ENCODE results near the gene VENTX. TPM values are rescaled to one million over a fixed set of nuclear protein-coding genes. Genes with fewer than 3 reads are reported as not detected.

VENTX gene
- total RNA-seq, 4 donors from 2014 or later = 0.21 to 1.3 (median 0.51) TPM; not detected in 1

DNA sequence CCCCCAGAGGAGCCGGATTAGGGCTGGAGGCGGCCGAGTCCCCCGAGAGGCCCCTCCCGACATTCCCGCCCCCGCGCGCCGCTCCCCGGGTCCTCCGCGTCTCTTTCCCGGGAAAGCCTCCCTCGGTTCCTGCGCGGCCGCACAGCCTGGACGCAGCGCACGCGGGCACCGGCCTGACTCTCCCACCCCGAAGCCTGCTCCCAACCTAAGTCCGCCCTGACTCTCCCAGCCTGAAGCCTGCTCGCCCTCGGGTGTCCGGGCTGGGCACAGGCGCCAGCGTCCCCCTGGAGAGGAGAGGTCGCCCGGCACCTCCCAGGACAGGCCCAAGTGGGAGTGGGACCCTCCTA is 441 bp upstream of the VENTX start:
- no peaks in the 10 kb centered on the region for H3K36me3 ChIP-seq
- intact Hi-C loops (cut with DNase I; ENCODE audit: low total_unique reads) = no loop called here
- no peaks in the 10 kb centered on the region for H3K9me3 ChIP-seq
- H3K27ac ChIP-seq = no peak overlapping the region
- H3K27me3 ChIP-seq = peaks cover 10 to 22% of the 10 kb centered on the region in 2 donors
- TF ChIP-seq POLR2A (IDR thresholded peaks at IDR 0.05) = no peak
- TF ChIP-seq, protein P1, sequence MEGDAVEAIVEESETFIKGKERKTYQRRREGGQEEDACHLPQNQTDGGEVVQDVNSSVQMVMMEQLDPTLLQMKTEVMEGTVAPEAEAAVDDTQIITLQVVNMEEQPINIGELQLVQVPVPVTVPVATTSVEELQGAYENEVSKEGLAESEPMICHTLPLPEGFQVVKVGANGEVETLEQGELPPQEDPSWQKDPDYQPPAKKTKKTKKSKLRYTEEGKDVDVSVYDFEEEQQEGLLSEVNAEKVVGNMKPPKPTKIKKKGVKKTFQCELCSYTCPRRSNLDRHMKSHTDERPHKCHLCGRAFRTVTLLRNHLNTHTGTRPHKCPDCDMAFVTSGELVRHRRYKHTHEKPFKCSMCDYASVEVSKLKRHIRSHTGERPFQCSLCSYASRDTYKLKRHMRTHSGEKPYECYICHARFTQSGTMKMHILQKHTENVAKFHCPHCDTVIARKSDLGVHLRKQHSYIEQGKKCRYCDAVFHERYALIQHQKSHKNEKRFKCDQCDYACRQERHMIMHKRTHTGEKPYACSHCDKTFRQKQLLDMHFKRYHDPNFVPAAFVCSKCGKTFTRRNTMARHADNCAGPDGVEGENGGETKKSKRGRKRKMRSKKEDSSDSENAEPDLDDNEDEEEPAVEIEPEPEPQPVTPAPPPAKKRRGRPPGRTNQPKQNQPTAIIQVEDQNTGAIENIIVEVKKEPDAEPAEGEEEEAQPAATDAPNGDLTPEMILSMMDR (IDR thresholded peaks at IDR 0.05) = no peak
- no peak for DNase-seq
- H3K4me1 ChIP-seq = peaks cover 0 to 12% of the 10 kb centered on the region in 2 donors
- no peak overlapping the region for H3K4me3 ChIP-seq

DNA sequence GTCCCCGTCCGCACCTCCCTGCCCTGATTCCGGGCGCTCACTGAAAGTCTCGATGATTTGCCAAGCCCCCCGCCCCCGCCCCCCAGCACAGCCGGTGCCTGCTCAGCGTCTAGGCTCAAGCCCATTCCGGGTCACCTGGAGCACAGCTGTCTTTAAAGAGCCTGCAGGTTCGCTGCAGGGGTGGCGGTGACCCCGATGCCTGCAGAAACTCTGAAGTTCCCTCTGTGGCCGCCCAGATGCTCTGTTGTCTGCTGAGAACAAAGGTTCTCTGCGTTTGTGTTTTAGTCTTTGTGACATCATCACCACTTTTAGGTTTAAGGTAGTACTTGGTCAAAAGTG is 780 bp downstream of the VENTX start:
- Histone ChIP-seq H3K9me3 (no peaks in the 10 kb centered on the region), H3K4me1 (peaks cover 0 to 12% of the 10 kb centered on the region in 2 donors), H3K36me3 (no peaks in the 10 kb centered on the region), H3K4me3 (no peak overlapping the region), H3K27me3 (peaks cover 10 to 22% of the 10 kb centered on the region in 2 donors), H3K27ac (no peak overlapping the region)
- intact Hi-C loops (cut with DNase I; ENCODE audit: low total_unique reads) = no loop called here
- no peak for DNase-seq
- TF ChIP-seq POLR2A (IDR thresholded peaks at IDR 0.05) = no peak
- TF ChIP-seq, protein P1 (IDR thresholded peaks at IDR 0.05) = no peak

DNA sequence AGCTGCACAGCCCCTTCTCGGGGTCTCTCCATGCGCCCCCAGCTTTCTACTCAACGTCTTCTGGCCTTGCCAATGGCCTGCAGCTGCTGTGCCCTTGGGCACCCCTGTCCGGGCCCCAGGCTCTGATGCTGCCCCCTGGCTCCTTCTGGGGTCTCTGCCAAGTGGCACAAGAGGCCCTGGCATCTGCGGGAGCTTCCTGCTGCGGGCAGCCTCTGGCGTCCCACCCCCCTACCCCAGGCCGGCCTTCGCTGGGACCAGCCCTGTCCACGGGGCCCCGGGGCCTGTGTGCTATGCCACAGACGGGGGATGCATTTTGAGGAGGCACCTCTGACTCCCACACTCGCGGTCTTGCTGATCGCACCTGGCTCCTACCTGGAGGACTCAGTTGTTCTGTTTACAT is 2.3 kb downstream of the VENTX start:
- H3K4me3 ChIP-seq = no peak overlapping the region
- no peak overlapping the region for H3K27ac ChIP-seq
- no peak for DNase-seq
- no peaks in the 10 kb centered on the region for H3K9me3 ChIP-seq
- H3K4me1 ChIP-seq = peaks cover 0 to 12% of the 10 kb centered on the region in 2 donors
- intact Hi-C loops (cut with DNase I; ENCODE audit: low total_unique reads) = no loop called here
- no peak for TF ChIP-seq POLR2A (IDR thresholded peaks at IDR 0.05)
- TF ChIP-seq, protein P1 (IDR thresholded peaks at IDR 0.05) = no peak
- no peaks in the 10 kb centered on the region for H3K36me3 ChIP-seq
- H3K27me3 ChIP-seq = peaks cover 10 to 22% of the 10 kb centered on the region in 2 donors

DNA sequence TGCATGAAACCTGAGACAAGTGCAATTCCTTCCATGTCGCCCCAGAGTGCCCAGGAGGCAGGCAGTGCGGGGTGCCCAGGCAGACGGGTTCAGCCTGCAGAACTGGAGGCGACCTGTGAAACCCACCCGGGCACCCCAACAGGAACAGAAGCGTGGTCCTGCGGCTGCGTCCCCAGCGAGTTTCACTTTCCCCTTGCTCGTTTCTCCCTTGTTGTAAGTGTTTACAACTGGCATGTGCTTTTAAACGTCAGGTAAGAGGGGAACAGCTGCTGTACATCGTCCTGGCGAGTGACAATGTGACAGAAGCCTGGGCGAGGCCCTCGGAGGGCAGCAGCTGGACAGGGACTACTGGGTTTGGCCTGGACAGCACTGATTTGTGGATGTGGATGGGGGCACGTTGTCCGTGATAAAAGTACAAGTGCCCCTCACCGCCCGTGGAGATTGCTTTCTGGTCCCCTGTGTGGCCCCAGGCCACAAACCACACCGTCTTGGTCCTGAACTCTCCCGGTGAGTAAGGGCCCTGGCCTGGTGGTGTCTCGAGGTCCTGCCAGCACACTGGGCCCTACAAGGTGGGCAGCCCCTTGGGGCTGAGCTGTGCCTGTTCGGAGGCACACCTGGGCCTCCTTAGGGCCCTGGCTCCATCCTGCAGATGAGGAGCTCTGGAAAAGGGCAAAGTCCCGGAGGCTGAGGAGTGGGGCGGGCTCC is 4.0 kb downstream of the VENTX start:
- DNase-seq = no peak
- Histone ChIP-seq H3K36me3 (no peaks in the 10 kb centered on the region), H3K4me1 (peaks cover 0 to 5% of the 10 kb centered on the region in 2 donors), H3K27me3 (peaks cover 10 to 11% of the 10 kb centered on the region in 2 donors), H3K9me3 (no peaks in the 10 kb centered on the region), H3K27ac (no peak overlapping the region), H3K4me3 (no peak overlapping the region)
- TF ChIP-seq POLR2A (IDR thresholded peaks at IDR 0.05) = no peak
- TF ChIP-seq, protein P1 (IDR thresholded peaks at IDR 0.05) = no peak
- intact Hi-C loops (cut with DNase I; ENCODE audit: low total_unique reads) = no loop called here

DNA sequence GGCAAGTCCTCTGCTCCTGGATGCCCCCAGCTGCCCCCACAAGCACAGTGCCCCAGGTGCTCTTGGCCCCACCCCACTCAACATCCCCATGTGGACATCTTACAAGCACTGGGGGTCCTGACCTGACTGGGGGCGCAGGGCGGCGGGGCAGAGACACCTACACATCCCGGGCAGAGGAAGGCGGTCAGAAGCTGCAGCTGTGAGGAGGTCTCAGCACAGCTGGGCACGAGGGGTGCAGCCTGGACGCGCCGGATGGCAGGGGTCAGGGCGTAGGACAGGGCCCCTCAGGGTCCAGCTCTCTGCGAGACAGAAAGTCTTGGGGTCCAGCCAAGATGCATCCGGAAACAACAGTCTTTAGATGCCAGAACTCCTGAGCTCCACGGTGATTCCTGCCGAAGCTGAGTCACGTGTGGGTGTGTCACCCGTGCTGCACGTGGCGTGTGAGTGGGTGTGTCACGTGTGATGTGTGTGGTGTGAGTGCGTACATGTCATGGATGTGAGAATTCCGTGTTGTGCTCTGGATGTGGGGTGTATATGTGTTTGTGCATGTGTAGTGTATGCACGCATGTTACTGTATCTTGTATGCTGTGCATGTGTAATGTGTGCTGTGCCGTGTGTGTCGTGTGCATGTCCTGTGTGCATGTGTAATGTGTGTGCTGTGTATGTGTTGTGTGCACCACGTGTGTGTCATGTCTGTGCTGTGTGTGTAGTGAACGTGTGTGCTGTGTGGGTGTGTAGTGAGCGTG is 5.1 kb downstream of the VENTX start:
- Histone ChIP-seq H3K36me3 (no peaks in the 10 kb centered on the region), H3K4me1 (no peaks in the 10 kb centered on the region), H3K27me3 (peaks cover 0 to 11% of the 10 kb centered on the region in 2 donors), H3K9me3 (no peaks in the 10 kb centered on the region), H3K27ac (no peak overlapping the region), H3K4me3 (no peak overlapping the region)
- DNase-seq = no peak
- intact Hi-C loops (cut with DNase I; ENCODE audit: low total_unique reads) = no loop called here
- TF ChIP-seq, protein P1 (IDR thresholded peaks at IDR 0.05) = no peak
- TF ChIP-seq POLR2A (IDR thresholded peaks at IDR 0.05) = no peak
